K562 (cell line): Measurements from ENCODE around the gene CD164.

Source experiments
- CEBPB ChIP-seq: fragments of 450-650 bp; IDR thresholded peaks from 2 replicates; pipeline ENCODE4 v1.6.1; 2016; ENCODE audit warnings: missing genetic modification characterization, missing compliant biosample characterization
- CHD2 ChIP-seq: IDR thresholded peaks from 2 replicates; pipeline ENCODE4 v1.6.1; 2011; ENCODE audit warnings: low read depth, low read length
- CTCF ChIP-seq, 3 experiments: IDR thresholded peaks in 2 of 3; conservative IDR thresholded peaks in 1 of 3; 2 replicates each; pipeline ENCODE4 v1.5.1; 2011 to 2012; ENCODE audit warnings: low read length in 3 of 3, mild to moderate bottlenecking in 3 of 3, control low read depth in 2 of 3, improper control_type of control experiment in 1 of 3, inconsistent platforms in 1 of 3, low read depth in 1 of 3, mixed read lengths in 1 of 3, moderate library complexity in 1 of 3; ENCODE audit not compliant: insufficient read depth in 2 of 3
- DPF2 ChIP-seq: fragments of 450-650 bp; IDR thresholded peaks from 2 replicates; pipeline ENCODE4 v1.6.1; 2016
- EP300 ChIP-seq: IDR thresholded peaks from 2 replicates; pipeline ENCODE4 v1.6.1; 2012; ENCODE audit warnings: low read length, improper control_type of control experiment
- MAX ChIP-seq: sonication (generic); formaldehyde crosslinking; IDR thresholded peaks from 2 replicates; pipeline ENCODE4 v1.9.0; 2022; ENCODE audit warnings: mild to moderate bottlenecking, missing genetic modification reagents
- MAZ ChIP-seq, 2 experiments: fragments of 450-650 bp in 1 of 2; sonication (generic) in 1 of 2; formaldehyde crosslinking; IDR thresholded peaks in 1 of 2; conservative IDR thresholded peaks in 1 of 2; 2 replicates each; pipeline versions ENCODE4 v1.4.0 to v1.5.0; 2020; ENCODE audit warnings: mild to moderate bottlenecking in 1 of 2, missing genetic modification reagents in 1 of 2
- PTRF ChIP-seq: fragments of 450-650 bp; IDR thresholded peaks from 2 replicates; pipeline ENCODE4 v1.6.1; 2016; ENCODE audit warnings: mild to moderate bottlenecking, missing genetic modification characterization, missing compliant biosample characterization
- REST ChIP-seq, 2 experiments: fragments of 450-650 bp; formaldehyde crosslinking in 1 of 2; IDR thresholded peaks; 2 replicates each; pipeline versions ENCODE4 v1.4.0 to v1.6.1; 2014 to 2020; ENCODE audit warnings: mild to moderate bottlenecking in 2 of 2, borderline replicate concordance in 1 of 2, low read depth in 1 of 2

- TF ChIP-seq CEBPB (tag) (no peak), DPF2 (no peak), EP300 (no peak), PTRF (tag) (no peak), MAX (CRISPR knock-in tag) (no peak), CHD2 (no peak), MAZ (CRISPR knock-in tag; conservative IDR thresholded peaks at IDR 0.05 in 1 of 2, IDR thresholded peaks at IDR 0.05 in 1 of 2) (no peak), REST (IDR thresholded peaks at IDR 0.05; ENCODE audit: borderline replicate concordance) (no peak), REST (CRISPR knock-in tag; IDR thresholded peaks at IDR 0.05; ENCODE audit: low read depth) (no peak), CTCF (IDR thresholded peaks at IDR 0.05 in 2 of 3, conservative IDR thresholded peaks at IDR 0.05 in 1 of 3; ENCODE audit: insufficient read depth in 2 of 3, low read depth in 1 of 3, low read length in 3 of 3) (no peak)
Observed at GRCh38 chr6:109318328-109318876, 63.9 kb downstream of the CD164 start.
